C4-2B (cell line): ENCODE data around the gene CAPRIN1.
"Not testable (repeated sequence)": the region's sequence is repeated elsewhere in the genome, so short reads cannot be mapped to it uniquely, and the experiment has no call there.

ENCODE experiments used
- ZFX ChIP-seq: fragments of 450-650 bp; IDR thresholded peaks from 2 replicates; pipeline ENCODE4 v1.6.1; 2017
- TF ChIP-seq, protein P1 (sequence below): fragments of 450-650 bp; conservative IDR thresholded peaks from 2 replicates; pipeline ENCODE4 v1.5.1; 2017; ENCODE audit warnings: mild to moderate bottlenecking

DNA sequence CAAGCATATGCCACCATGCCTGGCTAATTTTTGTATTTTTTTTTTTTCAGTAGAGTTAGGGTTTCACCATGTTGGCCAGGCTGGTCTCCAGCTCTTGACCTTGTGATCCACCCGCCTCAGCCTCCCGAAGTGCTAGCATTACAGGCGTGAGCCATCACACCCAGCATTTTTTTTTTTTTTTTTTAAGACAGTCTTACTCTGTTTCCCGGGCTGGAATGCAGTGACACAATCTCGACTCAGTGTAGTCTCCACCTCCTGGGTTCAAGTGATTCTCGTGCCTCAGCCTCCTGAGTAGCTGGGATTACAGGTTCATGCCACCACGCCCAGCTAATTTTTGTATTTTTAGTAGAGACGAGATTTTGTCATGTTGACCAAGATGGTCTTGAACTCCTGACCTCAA, 15.2 kb downstream of the CAPRIN1 start:
- TF ChIP-seq, protein P1, sequence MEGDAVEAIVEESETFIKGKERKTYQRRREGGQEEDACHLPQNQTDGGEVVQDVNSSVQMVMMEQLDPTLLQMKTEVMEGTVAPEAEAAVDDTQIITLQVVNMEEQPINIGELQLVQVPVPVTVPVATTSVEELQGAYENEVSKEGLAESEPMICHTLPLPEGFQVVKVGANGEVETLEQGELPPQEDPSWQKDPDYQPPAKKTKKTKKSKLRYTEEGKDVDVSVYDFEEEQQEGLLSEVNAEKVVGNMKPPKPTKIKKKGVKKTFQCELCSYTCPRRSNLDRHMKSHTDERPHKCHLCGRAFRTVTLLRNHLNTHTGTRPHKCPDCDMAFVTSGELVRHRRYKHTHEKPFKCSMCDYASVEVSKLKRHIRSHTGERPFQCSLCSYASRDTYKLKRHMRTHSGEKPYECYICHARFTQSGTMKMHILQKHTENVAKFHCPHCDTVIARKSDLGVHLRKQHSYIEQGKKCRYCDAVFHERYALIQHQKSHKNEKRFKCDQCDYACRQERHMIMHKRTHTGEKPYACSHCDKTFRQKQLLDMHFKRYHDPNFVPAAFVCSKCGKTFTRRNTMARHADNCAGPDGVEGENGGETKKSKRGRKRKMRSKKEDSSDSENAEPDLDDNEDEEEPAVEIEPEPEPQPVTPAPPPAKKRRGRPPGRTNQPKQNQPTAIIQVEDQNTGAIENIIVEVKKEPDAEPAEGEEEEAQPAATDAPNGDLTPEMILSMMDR, result not testable (repeated sequence)
- not testable (repeated sequence) for TF ChIP-seq ZFX
